HUES64 (cell line): Measurements from ENCODE around the gene MAGI2.

Experiments
- H3K27ac ChIP-seq: 2 replicates; pipeline ENCODE4 v1.7.0; 2013; ENCODE audit warnings: low read depth, low read length, inconsistent platforms
- H3K27me3 ChIP-seq: 2 replicates; pipeline ENCODE4 v1.6.1; 2013; ENCODE audit warnings: mild to moderate bottlenecking, low read length; ENCODE audit not compliant: insufficient read depth
- H3K36me3 ChIP-seq: 2 replicates; pipeline ENCODE4 v1.6.1; 2013; ENCODE audit warnings: mild to moderate bottlenecking, low read length; ENCODE audit not compliant: insufficient read depth
- H3K4me1 ChIP-seq: 2 replicates; pipeline ENCODE4 v1.6.1; 2013; ENCODE audit warnings: mild to moderate bottlenecking, low read length, moderate library complexity; ENCODE audit not compliant: insufficient read depth
- H3K4me3 ChIP-seq: 2 replicates; pipeline ENCODE4 v1.5.1; 2013; ENCODE audit warnings: mild to moderate bottlenecking, low read length, moderate library complexity
- H3K9ac ChIP-seq: 2 replicates; pipeline ENCODE4 v1.6.1; 2013; ENCODE audit warnings: mild to moderate bottlenecking, low read depth, low read length
- H3K9me3 ChIP-seq: 2 replicates; pipeline ENCODE4 v1.6.1; 2013; ENCODE audit warnings: low read depth, low read length; ENCODE audit not compliant: insufficient read depth
- whole genome bisulfite sequencing: fragments of 150-250, 120-280 bp; methylation state at CpG from one replicate; pipeline ENCODE4 v1.1.7; 2013; ENCODE audit warnings: missing lambda C conversion rate; 5-methylcytosine and 5-hydroxymethylcytosine counted together

Gene MAGI2

GRCh38 chr7:79301419-79301818 lies 152.0 kb downstream of the MAGI2 start:
- Histone ChIP-seq H3K27me3 (no peaks in the 10 kb centered on the region), H3K9ac (no peak overlapping the region), H3K9me3 (no peaks in the 10 kb centered on the region), H3K4me3 (no peak overlapping the region), H3K36me3 (no peaks in the 10 kb centered on the region), H3K4me1 (no peaks in the 10 kb centered on the region), H3K27ac (no peak overlapping the region)

DNA sequence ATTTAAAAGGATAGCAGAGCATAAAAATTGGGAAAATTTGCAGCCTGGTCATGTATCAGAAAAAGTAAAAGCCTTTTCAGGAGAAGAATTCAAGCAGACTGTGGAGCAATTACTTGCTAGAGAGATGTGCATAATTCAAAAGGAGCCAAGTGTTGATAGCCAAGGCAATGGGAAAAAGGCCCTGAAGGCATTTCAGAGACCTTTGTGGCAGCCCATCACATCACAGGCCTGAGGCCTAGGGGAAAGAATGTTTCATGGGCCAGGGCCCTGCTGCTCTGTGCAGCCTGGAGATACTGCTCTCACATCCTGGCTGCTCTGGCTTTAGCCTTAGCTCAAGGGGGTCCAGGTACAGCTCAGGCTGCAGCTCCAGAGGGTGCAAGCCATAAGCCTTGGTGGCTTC lies 152.9 kb downstream of the MAGI2 start:
- no peaks in the 10 kb centered on the region for H3K4me1 ChIP-seq
- H3K27ac ChIP-seq: no peak overlapping the region
- H3K36me3 ChIP-seq: no peaks in the 10 kb centered on the region
- no peaks in the 10 kb centered on the region for H3K9me3 ChIP-seq
- H3K9ac ChIP-seq: no peak overlapping the region
- H3K4me3 ChIP-seq: no peak overlapping the region
- H3K27me3 ChIP-seq: no peaks in the 10 kb centered on the region

DNA sequence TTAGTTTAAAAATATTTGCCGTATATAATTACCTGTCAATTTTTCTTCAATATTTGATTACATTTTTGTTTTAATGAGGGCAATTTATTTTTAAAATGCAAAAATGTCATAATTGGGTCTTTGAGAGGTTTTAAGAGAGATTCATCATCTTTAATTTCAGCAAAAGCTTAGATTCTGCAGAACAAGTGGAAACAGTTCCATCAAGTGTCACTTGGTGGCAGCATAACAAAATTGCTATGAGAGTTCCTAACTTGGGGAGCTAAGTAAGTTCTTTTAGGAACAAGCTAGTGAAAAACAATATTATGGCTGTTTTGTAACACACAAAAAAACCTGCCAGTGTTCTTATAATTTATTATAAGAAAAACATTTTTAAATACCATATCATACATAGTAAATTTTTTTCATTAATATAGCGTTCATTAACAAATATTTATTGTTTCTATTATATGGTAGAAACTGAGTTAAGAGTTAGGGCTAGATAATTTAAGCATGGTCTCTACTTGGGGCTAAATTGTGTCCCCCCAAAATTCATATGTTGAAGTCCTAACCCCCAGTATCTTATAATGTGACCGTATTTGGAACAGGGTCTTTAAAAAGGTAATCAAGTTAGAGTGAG lies 155.2 kb downstream of the MAGI2 start:
- H3K27me3 ChIP-seq: no peaks in the 10 kb centered on the region
- no peaks in the 10 kb centered on the region for H3K36me3 ChIP-seq
- WGBS: 80% methylated on average over 1 of the region's 3 CpGs
- no peak overlapping the region for H3K4me3 ChIP-seq
- no peaks in the 10 kb centered on the region for H3K9me3 ChIP-seq
- H3K4me1 ChIP-seq: no peaks in the 10 kb centered on the region
- no peak overlapping the region for H3K27ac ChIP-seq
- H3K9ac ChIP-seq: no peak overlapping the region

DNA sequence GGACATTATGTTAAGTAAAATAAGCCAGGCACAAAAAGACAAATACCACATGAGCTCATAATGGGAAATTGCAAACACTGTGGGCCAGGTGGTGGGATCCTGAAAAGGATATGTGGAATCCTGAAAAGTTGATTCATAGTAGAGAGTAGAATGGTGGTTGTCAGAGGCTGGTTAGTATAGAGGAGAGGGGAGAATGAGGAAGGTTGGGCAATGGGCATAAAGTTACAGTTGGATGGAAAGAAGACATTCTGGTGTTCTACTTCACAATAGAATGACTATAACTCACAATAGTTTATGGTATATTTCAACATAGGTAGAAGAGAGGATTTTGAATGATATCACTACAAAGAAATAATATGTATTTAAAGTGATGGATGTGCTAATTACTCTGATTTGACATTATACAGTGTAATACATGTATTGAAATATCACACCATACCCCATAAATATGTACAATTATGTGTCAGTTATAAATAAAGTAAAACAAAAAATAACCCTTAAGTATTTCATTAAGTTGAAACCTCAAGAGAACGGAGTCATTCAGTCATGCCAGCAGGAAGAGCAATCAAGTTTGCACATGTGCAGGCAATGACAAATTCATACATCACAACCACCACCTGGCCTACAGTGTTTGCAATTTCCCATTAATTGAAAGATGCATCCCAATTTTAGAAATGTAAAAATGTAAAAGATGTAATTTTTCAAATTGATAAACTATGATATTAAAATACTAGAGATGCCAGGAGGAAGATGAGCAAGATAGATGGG lies 156.7 kb downstream of the MAGI2 start:
- Histone ChIP-seq H3K36me3 (no peaks in the 10 kb centered on the region), H3K27me3 (no peaks in the 10 kb centered on the region), H3K4me1 (no peaks in the 10 kb centered on the region), H3K9me3 (no peaks in the 10 kb centered on the region), H3K4me3 (no peak overlapping the region), H3K27ac (no peak overlapping the region), H3K9ac (no peak overlapping the region)
- WGBS: 80% methylated on average over 1 of the region's 1 CpG

DNA sequence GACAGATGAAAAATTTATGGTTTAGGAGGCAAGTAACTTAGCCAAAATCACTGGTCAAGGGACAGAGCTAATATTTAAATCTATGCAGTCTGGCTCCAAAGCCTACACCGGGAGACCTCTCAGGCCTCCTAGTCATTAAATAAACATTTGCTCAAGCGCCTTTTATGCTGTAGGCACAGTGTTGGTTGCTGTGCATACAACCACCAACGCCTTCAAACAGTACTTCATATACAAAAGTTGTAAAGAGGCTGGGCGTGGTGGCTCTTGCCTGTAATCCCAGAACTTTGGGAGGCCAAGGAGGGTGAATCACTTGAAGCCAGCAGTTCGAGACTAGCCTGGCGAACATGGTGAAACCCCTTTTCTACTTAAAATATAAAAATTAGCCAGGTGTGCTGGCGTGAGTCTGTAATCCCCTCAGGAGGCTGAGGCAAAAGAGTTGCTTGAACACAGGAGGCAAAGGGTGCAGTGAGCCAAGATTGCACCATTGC lies 159.8 kb downstream of the MAGI2 start:
- H3K27ac ChIP-seq: no peak overlapping the region
- no peak overlapping the region for H3K4me3 ChIP-seq
- no peaks in the 10 kb centered on the region for H3K27me3 ChIP-seq
- no peak overlapping the region for H3K9ac ChIP-seq
- H3K4me1 ChIP-seq: no peaks in the 10 kb centered on the region
- H3K9me3 ChIP-seq: no peaks in the 10 kb centered on the region
- no peaks in the 10 kb centered on the region for H3K36me3 ChIP-seq
- 86% methylated on average over 7 of the region's 7 CpGs for WGBS

DNA sequence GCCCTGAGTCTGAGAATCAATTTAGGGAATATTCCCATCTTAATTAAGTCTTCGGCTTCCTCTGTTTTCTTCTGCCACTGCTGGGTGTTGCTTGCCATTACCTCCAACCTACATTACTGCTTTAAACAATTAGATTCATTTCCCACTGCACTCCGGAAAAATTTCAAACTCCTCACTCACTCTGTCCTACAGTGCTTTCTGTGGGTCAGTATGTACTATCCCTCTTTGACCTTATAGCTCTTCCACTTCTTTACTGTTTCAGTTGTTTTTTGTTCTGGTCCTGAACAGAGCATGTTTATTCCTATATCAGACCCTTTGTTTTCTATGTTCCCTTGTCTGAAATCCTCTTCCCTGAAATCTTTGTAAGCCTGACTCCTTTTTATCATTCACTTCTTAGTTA lies 160.6 kb downstream of the MAGI2 start:
- H3K27ac ChIP-seq: no peak overlapping the region
- H3K9ac ChIP-seq: no peak overlapping the region
- H3K9me3 ChIP-seq: no peaks in the 10 kb centered on the region
- no peaks in the 10 kb centered on the region for H3K27me3 ChIP-seq
- no peaks in the 10 kb centered on the region for H3K36me3 ChIP-seq
- H3K4me1 ChIP-seq: no peaks in the 10 kb centered on the region
- 93% methylated on average over 2 of the region's 2 CpGs for WGBS
- no peak overlapping the region for H3K4me3 ChIP-seq

- Histone ChIP-seq H3K27ac (no peak overlapping the region), H3K36me3 (no peaks in the 10 kb centered on the region), H3K27me3 (no peaks in the 10 kb centered on the region), H3K4me1 (no peaks in the 10 kb centered on the region), H3K9ac (no peak overlapping the region), H3K4me3 (no peak overlapping the region), H3K9me3 (no peaks in the 10 kb centered on the region)
Observed at GRCh38 chr7:79291498-79291865, 162.0 kb downstream of the MAGI2 start.

DNA sequence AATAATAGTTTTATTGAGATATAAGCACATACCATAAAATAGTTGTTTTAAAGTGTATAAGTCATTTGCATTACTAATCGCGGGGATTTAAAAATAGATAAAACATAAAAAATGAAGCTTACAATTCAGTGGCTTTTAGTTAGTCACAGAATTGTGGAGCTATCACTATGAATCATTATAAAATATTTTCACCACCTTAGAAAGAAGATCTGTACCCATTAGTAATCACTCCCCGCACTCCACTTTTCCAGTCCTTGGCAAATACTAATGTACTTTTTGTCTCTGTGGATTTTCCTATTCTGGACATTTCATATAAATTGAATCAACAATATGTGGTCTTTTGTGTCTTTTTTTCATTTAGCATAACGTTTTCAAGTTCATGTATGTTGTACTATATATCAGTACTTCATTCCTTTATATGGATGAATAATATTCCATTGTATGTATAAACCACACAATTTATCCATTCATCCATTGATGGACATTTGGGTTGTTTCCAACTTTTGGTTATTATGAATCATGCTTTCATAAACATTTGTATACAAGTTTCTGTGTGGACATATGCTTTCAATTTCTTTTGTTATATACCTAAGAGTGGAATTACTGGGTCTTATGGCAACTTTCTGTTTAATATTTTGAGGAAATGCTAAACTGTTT lies 162.5 kb downstream of the MAGI2 start:
- H3K27me3 ChIP-seq: no peaks in the 10 kb centered on the region
- no peaks in the 10 kb centered on the region for H3K36me3 ChIP-seq
- no peaks in the 10 kb centered on the region for H3K9me3 ChIP-seq
- no peak overlapping the region for H3K9ac ChIP-seq
- H3K4me3 ChIP-seq: no peak overlapping the region
- H3K4me1 ChIP-seq: no peaks in the 10 kb centered on the region
- no peak overlapping the region for H3K27ac ChIP-seq
- no CpG with 5 or more reads among the region's 4 CpGs for WGBS

GRCh38 chr7:79290398-79290797 lies 163.1 kb downstream of the MAGI2 start:
- H3K9ac ChIP-seq: no peak overlapping the region
- no peaks in the 10 kb centered on the region for H3K27me3 ChIP-seq
- H3K27ac ChIP-seq: no peak overlapping the region
- 96% methylated on average over 3 of the region's 3 CpGs for WGBS
- no peaks in the 10 kb centered on the region for H3K4me1 ChIP-seq
- no peaks in the 10 kb centered on the region for H3K36me3 ChIP-seq
- H3K9me3 ChIP-seq: no peaks in the 10 kb centered on the region
- no peak overlapping the region for H3K4me3 ChIP-seq

DNA sequence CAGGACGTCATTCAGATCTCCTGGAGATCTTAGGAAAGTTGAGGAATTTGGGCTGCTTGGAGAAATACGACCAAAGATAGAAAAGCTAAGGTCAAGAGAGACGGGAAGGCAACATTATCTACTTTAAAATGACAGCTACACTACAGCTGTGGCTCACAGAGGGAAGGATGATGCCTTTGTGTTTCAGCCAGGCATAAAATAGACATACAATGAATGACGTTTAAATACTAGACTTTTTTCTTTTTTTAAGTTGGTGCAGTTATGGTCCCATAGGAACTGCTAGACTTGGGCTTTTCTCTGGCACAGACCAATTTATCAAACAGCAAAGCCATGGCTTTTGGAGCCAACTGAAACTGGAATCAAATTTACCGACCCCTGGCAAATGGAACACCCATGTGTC lies 164.8 kb downstream of the MAGI2 start:
- H3K4me3 ChIP-seq: no peak overlapping the region
- no peaks in the 10 kb centered on the region for H3K4me1 ChIP-seq
- WGBS: 87% methylated on average over 4 of the region's 5 CpGs
- H3K9ac ChIP-seq: no peak overlapping the region
- H3K36me3 ChIP-seq: no peaks in the 10 kb centered on the region
- no peaks in the 10 kb centered on the region for H3K9me3 ChIP-seq
- H3K27ac ChIP-seq: no peak overlapping the region
- H3K27me3 ChIP-seq: no peaks in the 10 kb centered on the region

DNA sequence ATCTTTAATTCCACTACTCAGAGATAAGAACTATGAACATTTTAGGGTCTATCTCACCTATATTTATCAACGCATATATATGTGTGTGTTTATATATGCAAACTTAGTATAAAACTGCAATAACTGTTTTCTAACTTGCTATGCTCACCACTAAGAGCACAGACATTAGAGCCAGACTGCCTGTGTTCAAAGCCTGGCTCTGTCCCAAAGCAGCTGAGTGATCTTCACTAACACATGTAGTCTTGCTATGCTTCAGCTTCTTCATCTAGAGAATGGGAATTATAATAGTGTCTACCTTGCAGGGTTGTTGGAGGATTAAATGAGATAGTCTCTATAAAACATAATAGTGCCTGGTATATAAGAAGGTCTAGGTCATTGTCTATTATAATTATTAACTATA lies 165.5 kb downstream of the MAGI2 start:
- H3K9ac ChIP-seq: no peak overlapping the region
- H3K27ac ChIP-seq: no peak overlapping the region
- H3K27me3 ChIP-seq: no peaks in the 10 kb centered on the region
- WGBS: no CpG with 5 or more reads among the region's 1 CpG
- H3K4me3 ChIP-seq: no peak overlapping the region
- H3K36me3 ChIP-seq: no peaks in the 10 kb centered on the region
- no peaks in the 10 kb centered on the region for H3K9me3 ChIP-seq
- no peaks in the 10 kb centered on the region; the same call in 1 of the 2 replicates for H3K4me1 ChIP-seq
